HepG2 (cell line): ENCODE data around the gene FSIP1. TPM values are rescaled to one million over a fixed set of nuclear protein-coding genes. Genes with fewer than 3 reads are reported as not detected.

Experiments used
- BHLHE40 ChIP-seq: IDR thresholded peaks from 2 replicates; pipeline ENCODE4 v1.6.1; 2011; ENCODE audit warnings: low read length, improper control_type of control experiment
- FOXK1 ChIP-seq: sonication (generic); formaldehyde crosslinking; IDR thresholded peaks from 2 replicates; pipeline ENCODE4 v1.4.0; 2020; ENCODE audit warnings: low read depth, missing genetic modification reagents, borderline replicate concordance
- GABPB1 ChIP-seq: IDR thresholded peaks from 2 replicates; pipeline ENCODE4 v1.6.1; 2016; ENCODE audit warnings: mild to moderate bottlenecking, missing genetic modification reagents, moderate library complexity, missing compliant biosample characterization
- HDAC2 ChIP-seq: sonication (generic); formaldehyde crosslinking; IDR thresholded peaks from 2 replicates; pipeline ENCODE4 v1.4.0; 2020; ENCODE audit warnings: missing genetic modification reagents
- KDM4B ChIP-seq: sonication (generic); formaldehyde crosslinking; IDR thresholded peaks from 2 replicates; pipeline ENCODE4 v1.4.0; 2020; ENCODE audit warnings: missing genetic modification reagents
- KLF16 ChIP-seq, 2 experiments: sonication (generic) in 1 of 2; formaldehyde crosslinking in 1 of 2; IDR thresholded peaks; 2 replicates each; pipeline versions ENCODE4 v1.6.1 to v1.8.0; 2016 to 2023; ENCODE audit warnings: missing genetic modification reagents in 2 of 2, missing compliant biosample characterization in 1 of 2
- MIER3 ChIP-seq: IDR thresholded peaks from 2 replicates; pipeline ENCODE4 v1.6.1; 2016; ENCODE audit warnings: missing compliant biosample characterization, borderline replicate concordance
- NR2F1 ChIP-seq, 2 experiments: fragments of 450-650 bp in 1 of 2; formaldehyde crosslinking in 1 of 2; IDR thresholded peaks; 2 replicates each; pipeline versions ENCODE4 v1.5.0 to v1.6.1; 2016 to 2020; ENCODE audit warnings: mild to moderate bottlenecking in 1 of 2, missing compliant biosample characterization in 1 of 2, missing genetic modification reagents in 1 of 2, moderate library complexity in 1 of 2
- RAD51 ChIP-seq: fragments of 450-650 bp; IDR thresholded peaks from 2 replicates; pipeline ENCODE4 v1.6.1; 2016; ENCODE audit warnings: borderline replicate concordance
- SAP130 ChIP-seq: IDR thresholded peaks from 2 replicates; pipeline ENCODE4 v1.6.1; 2016; ENCODE audit warnings: low read depth
- TARDBP ChIP-seq: sonication (generic); formaldehyde crosslinking; IDR thresholded peaks from 2 replicates; pipeline ENCODE4 v1.8.0; 2022; ENCODE audit warnings: mild to moderate bottlenecking, missing genetic modification reagents
- ZNF431 ChIP-seq: sonication (generic); formaldehyde crosslinking; IDR thresholded peaks from 2 replicates; pipeline ENCODE4 v1.9.0; 2022; ENCODE audit warnings: missing genetic modification reagents, low read depth, mild to moderate bottlenecking, borderline replicate concordance
- ZNF614 ChIP-seq: IDR thresholded peaks from 2 replicates; pipeline ENCODE4 v1.6.1; 2018; ENCODE audit warnings: missing biosample characterization, missing genetic modification reagents, inconsistent platforms, borderline replicate concordance
- ZNF644 ChIP-seq: IDR thresholded peaks from 2 replicates; pipeline ENCODE4 v1.6.1; 2016; ENCODE audit warnings: low read depth
- ZNF674 ChIP-seq: sonication (generic); formaldehyde crosslinking; IDR thresholded peaks from 2 replicates; pipeline ENCODE4 v1.5.0; 2020; ENCODE audit warnings: low read depth, mild to moderate bottlenecking, missing genetic modification reagents
- polyA plus RNA-seq, 8 experiments: library from polyadenylated mRNA; depleted of rRNA in 3 of 8; stranded (reverse) in 7 of 8; unstranded in 1 of 8; fragments of >200 nt; fragmentation: Illumina TruSeq in 4 of 8; extraction: Trizol in 4 of 8; gene quantifications; 2 replicates each; pipeline versions ENCODE4 v1.2.1 to v1.2.3, GENCODE V29; 2011 to 2016; ENCODE audit warnings: low read depth in 4 of 8, missing spikeins in 1 of 8, mixed read lengths in 1 of 8; ENCODE audit not compliant: insufficient read depth in 1 of 8
- total RNA-seq, 5 experiments: library from RNA; depleted of rRNA; stranded (reverse); fragments of >200 nt; fragmentation: Illumina TruSeq; extraction: Trizol; gene quantifications; 2 replicates each; pipeline ENCODE4 v1.2.3, GENCODE V29; 2016; ENCODE audit warnings: low read depth in 1 of 5
- TF ChIP-seq, protein P1 (sequence below): sonication (generic); formaldehyde crosslinking; IDR thresholded peaks from 2 replicates; pipeline ENCODE4 v1.5.1; 2020; ENCODE audit warnings: mild to moderate bottlenecking, missing genetic modification reagents, moderate library complexity
- TF ChIP-seq, protein P2 (sequence below): sonication (generic); formaldehyde crosslinking; conservative IDR thresholded peaks from 2 replicates; pipeline ENCODE4 v1.4.0; 2020; ENCODE audit warnings: mild to moderate bottlenecking, missing genetic modification reagents, moderate library complexity
- TF ChIP-seq, protein P3 (sequence below): sonication (generic); formaldehyde crosslinking; IDR thresholded peaks from 2 replicates; pipeline ENCODE4 v1.8.0; 2022; ENCODE audit warnings: missing genetic modification reagents, mild to moderate bottlenecking, moderate library complexity, borderline replicate concordance
- TF ChIP-seq, protein P4 (sequence below): sonication (generic); formaldehyde crosslinking; IDR thresholded peaks from 2 replicates; pipeline ENCODE4 v1.4.0; 2020; ENCODE audit warnings: mild to moderate bottlenecking, missing genetic modification reagents

The FSIP1 gene
- total and polyA plus RNA-seq, 2 of the 13 experiments (the other 11 are each of a cell fraction or from before 2014, with no cell fraction given): 0.18 TPM; not detected in 1

DNA sequence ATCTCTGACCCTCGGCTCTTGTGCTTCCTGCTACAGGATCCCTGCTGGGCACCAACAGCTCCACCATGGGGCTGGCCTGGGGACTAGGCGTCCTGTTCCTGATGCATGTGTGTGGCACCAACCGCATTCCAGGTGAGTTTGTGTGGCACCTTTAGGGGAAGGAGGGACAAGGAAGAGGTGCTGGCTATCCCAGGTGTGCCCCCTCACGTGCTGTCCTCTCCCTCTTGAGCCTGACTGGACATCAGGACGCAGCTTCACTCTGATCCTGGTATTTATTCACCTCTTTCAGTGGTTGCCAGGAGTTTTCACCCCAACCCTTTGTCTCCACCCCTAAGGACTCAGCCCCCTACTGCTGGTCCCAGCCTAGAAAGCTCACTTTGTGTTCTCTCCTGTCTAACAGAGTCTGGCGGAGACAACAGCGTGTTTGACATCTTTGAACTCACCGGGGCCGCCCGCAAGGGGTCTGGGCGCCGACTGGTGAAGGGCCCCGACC, 200.8 kb downstream of the FSIP1 start (continued):
- TF ChIP-seq ZNF614: 0 out of 2 replicates have a peak, but pooled peaks have one; percentile 46
- TF ChIP-seq HDAC2 (CRISPR knock-in tag): 0 out of 2 replicates have a peak, but pooled peaks have one; percentile 46
- TF ChIP-seq KLF16 (CRISPR knock-in tag; IDR thresholded peaks at IDR 0.05): 0 out of 4 replicates have a peak, but pooled peaks of 1 of the 2 experiments have one; percentile 41
- TF ChIP-seq TARDBP: 0 out of 2 replicates have a peak, but pooled peaks have one; percentile 12
- TF ChIP-seq, protein P1, sequence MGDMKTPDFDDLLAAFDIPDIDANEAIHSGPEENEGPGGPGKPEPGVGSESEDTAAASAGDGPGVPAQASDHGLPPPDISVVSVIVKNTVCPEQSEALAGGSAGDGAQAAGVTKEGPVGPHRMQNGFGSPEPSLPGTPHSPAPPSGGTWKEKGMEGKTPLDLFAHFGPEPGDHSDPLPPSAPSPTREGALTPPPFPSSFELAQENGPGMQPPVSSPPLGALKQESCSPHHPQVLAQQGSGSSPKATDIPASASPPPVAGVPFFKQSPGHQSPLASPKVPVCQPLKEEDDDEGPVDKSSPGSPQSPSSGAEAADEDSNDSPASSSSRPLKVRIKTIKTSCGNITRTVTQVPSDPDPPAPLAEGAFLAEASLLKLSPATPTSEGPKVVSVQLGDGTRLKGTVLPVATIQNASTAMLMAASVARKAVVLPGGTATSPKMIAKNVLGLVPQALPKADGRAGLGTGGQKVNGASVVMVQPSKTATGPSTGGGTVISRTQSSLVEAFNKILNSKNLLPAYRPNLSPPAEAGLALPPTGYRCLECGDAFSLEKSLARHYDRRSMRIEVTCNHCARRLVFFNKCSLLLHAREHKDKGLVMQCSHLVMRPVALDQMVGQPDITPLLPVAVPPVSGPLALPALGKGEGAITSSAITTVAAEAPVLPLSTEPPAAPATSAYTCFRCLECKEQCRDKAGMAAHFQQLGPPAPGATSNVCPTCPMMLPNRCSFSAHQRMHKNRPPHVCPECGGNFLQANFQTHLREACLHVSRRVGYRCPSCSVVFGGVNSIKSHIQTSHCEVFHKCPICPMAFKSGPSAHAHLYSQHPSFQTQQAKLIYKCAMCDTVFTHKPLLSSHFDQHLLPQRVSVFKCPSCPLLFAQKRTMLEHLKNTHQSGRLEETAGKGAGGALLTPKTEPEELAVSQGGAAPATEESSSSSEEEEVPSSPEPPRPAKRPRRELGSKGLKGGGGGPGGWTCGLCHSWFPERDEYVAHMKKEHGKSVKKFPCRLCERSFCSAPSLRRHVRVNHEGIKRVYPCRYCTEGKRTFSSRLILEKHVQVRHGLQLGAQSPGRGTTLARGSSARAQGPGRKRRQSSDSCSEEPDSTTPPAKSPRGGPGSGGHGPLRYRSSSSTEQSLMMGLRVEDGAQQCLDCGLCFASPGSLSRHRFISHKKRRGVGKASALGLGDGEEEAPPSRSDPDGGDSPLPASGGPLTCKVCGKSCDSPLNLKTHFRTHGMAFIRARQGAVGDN (CRISPR knock-in tag): peak; percentile 60
- no peak for TF ChIP-seq ZNF674 (CRISPR knock-in tag)
- TF ChIP-seq, protein P2, sequence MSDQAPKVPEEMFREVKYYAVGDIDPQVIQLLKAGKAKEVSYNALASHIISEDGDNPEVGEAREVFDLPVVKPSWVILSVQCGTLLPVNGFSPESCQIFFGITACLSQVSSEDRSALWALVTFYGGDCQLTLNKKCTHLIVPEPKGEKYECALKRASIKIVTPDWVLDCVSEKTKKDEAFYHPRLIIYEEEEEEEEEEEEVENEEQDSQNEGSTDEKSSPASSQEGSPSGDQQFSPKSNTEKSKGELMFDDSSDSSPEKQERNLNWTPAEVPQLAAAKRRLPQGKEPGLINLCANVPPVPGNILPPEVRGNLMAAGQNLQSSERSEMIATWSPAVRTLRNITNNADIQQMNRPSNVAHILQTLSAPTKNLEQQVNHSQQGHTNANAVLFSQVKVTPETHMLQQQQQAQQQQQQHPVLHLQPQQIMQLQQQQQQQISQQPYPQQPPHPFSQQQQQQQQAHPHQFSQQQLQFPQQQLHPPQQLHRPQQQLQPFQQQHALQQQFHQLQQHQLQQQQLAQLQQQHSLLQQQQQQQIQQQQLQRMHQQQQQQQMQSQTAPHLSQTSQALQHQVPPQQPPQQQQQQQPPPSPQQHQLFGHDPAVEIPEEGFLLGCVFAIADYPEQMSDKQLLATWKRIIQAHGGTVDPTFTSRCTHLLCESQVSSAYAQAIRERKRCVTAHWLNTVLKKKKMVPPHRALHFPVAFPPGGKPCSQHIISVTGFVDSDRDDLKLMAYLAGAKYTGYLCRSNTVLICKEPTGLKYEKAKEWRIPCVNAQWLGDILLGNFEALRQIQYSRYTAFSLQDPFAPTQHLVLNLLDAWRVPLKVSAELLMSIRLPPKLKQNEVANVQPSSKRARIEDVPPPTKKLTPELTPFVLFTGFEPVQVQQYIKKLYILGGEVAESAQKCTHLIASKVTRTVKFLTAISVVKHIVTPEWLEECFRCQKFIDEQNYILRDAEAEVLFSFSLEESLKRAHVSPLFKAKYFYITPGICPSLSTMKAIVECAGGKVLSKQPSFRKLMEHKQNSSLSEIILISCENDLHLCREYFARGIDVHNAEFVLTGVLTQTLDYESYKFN: 0 out of 2 replicates have a peak, but pooled peaks have one; percentile 0
- peak; percentile 39; the same call in 1 of the 2 replicates for TF ChIP-seq MIER3 (CRISPR knock-in tag)
- no peak for TF ChIP-seq FOXK1
- TF ChIP-seq KDM4B (CRISPR knock-in tag): peak; percentile 46; the same call in 1 of the 2 replicates
- TF ChIP-seq ZNF431 (CRISPR knock-in tag): 0 out of 2 replicates have a peak, but pooled peaks have one; percentile 29
- TF ChIP-seq RAD51: no peak
- peak; percentile 31; the same call in 1 of the 2 replicates for TF ChIP-seq BHLHE40
- peak; percentile 47; the same call in 1 of the 2 replicates for TF ChIP-seq GABPB1 (CRISPR knock-in tag)
- TF ChIP-seq NR2F1 (CRISPR knock-in tag; IDR thresholded peaks at IDR 0.05): peak; percentile 75 to 83
- peak; percentile 61; the same call in 1 of the 2 replicates for TF ChIP-seq ZNF644 (CRISPR knock-in tag)
- TF ChIP-seq, protein P3, sequence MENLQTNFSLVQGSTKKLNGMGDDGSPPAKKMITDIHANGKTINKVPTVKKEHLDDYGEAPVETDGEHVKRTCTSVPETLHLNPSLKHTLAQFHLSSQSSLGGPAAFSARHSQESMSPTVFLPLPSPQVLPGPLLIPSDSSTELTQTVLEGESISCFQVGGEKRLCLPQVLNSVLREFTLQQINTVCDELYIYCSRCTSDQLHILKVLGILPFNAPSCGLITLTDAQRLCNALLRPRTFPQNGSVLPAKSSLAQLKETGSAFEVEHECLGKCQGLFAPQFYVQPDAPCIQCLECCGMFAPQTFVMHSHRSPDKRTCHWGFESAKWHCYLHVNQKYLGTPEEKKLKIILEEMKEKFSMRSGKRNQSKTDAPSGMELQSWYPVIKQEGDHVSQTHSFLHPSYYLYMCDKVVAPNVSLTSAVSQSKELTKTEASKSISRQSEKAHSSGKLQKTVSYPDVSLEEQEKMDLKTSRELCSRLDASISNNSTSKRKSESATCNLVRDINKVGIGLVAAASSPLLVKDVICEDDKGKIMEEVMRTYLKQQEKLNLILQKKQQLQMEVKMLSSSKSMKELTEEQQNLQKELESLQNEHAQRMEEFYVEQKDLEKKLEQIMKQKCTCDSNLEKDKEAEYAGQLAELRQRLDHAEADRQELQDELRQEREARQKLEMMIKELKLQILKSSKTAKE (CRISPR knock-in tag): 0 out of 2 replicates have a peak, but pooled peaks have one; percentile 28
- TF ChIP-seq, protein P4, sequence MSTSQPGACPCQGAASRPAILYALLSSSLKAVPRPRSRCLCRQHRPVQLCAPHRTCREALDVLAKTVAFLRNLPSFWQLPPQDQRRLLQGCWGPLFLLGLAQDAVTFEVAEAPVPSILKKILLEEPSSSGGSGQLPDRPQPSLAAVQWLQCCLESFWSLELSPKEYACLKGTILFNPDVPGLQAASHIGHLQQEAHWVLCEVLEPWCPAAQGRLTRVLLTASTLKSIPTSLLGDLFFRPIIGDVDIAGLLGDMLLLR (CRISPR knock-in tag): no peak
- TF ChIP-seq SAP130 (CRISPR knock-in tag): peak; percentile 75
